HUES48 (cell line): ENCODE data around the gene TRAK1.

Experiments used
- H3K27ac ChIP-seq: one replicate; pipeline ENCODE4 v1.7.0; 2013; ENCODE audit warnings: low read depth, low read length, inconsistent platforms
- H3K27me3 ChIP-seq: 2 replicates; pipeline ENCODE4 v1.6.1; 2013; ENCODE audit warnings: mild to moderate bottlenecking, low read length; ENCODE audit not compliant: control insufficient read depth, insufficient read depth
- H3K36me3 ChIP-seq: 2 replicates; pipeline ENCODE4 v1.6.1; 2013; ENCODE audit warnings: low read length; ENCODE audit not compliant: control insufficient read depth, insufficient read depth
- H3K4me1 ChIP-seq: 2 replicates; pipeline ENCODE4 v1.6.1; 2013; ENCODE audit warnings: mild to moderate bottlenecking, low read length; ENCODE audit not compliant: control insufficient read depth, insufficient read depth
- H3K4me3 ChIP-seq: 2 replicates; pipeline ENCODE4 v1.5.1; 2013; ENCODE audit warnings: mild to moderate bottlenecking, low read depth, low read length
- H3K9ac ChIP-seq: 2 replicates; pipeline ENCODE4 v1.6.1; 2013; ENCODE audit warnings: mild to moderate bottlenecking, low read depth, low read length, moderate library complexity
- H3K9me3 ChIP-seq: 2 replicates; pipeline ENCODE4 v1.6.1; 2013; ENCODE audit warnings: low read length; ENCODE audit not compliant: control insufficient read depth, insufficient read depth

TRAK1 gene

GRCh38 chr3:42128526-42128925, 37.4 kb downstream of the TRAK1 start:
- H3K27ac ChIP-seq = no peak overlapping the region

GRCh38 chr3:42129014-42129953, 38.1 kb downstream of the TRAK1 start:
- Histone ChIP-seq H3K9me3 (no peaks in the 10 kb centered on the region), H3K27me3 (no peaks in the 10 kb centered on the region), H3K27ac (peak overlapping the region; percentile 69), H3K9ac (no peak overlapping the region), H3K4me3 (no peak overlapping the region), H3K4me1 (peaks cover 10% of the 10 kb centered on the region; the same call in 1 of the 2 replicates), H3K36me3 (peaks cover 9% of the 10 kb centered on the region)

More at GRCh38 chr3:42128526-42128925, 37.4 kb downstream of the TRAK1 start:
- Histone ChIP-seq H3K9me3 (no peaks in the 10 kb centered on the region), H3K36me3 (peaks cover 9% of the 10 kb centered on the region), H3K27me3 (no peaks in the 10 kb centered on the region), H3K9ac (no peak overlapping the region), H3K4me1 (peaks cover 10% of the 10 kb centered on the region; the same call in 1 of the 2 replicates), H3K4me3 (no peak overlapping the region)

GRCh38 chr3:42130007-42130328, 38.8 kb downstream of the TRAK1 start:
- Histone ChIP-seq H3K4me1 (peaks cover 10% of the 10 kb centered on the region; the same call in 1 of the 2 replicates), H3K27ac (peak overlapping the region; percentile 69), H3K9ac (no peak overlapping the region; the same call in 1 of the 2 replicates), H3K27me3 (no peaks in the 10 kb centered on the region), H3K36me3 (peaks cover 9% of the 10 kb centered on the region), H3K4me3 (no peak overlapping the region), H3K9me3 (no peaks in the 10 kb centered on the region)

- Histone ChIP-seq H3K9me3 (no peaks in the 10 kb centered on the region), H3K9ac (no peak overlapping the region), H3K36me3 (peaks cover 9% of the 10 kb centered on the region), H3K4me1 (peaks cover 10% of the 10 kb centered on the region; the same call in 1 of the 2 replicates), H3K27me3 (no peaks in the 10 kb centered on the region), H3K27ac (peak overlapping the region; percentile 69), H3K4me3 (no peak overlapping the region)
Observed at GRCh38 chr3:42130329-42131070, 39.3 kb downstream of the TRAK1 start.

GRCh38 chr3:42133500-42134298, 42.5 kb downstream of the TRAK1 start:
- H3K4me3 ChIP-seq = no peak overlapping the region
- no peaks in the 10 kb centered on the region for H3K27me3 ChIP-seq
- no peaks in the 10 kb centered on the region for H3K9me3 ChIP-seq
- no peaks in the 10 kb centered on the region for H3K36me3 ChIP-seq
- peaks cover 10% of the 10 kb centered on the region; the same call in 1 of the 2 replicates for H3K4me1 ChIP-seq
- no peak overlapping the region for H3K9ac ChIP-seq
- no peak overlapping the region for H3K27ac ChIP-seq

GRCh38 chr3:42134867-42135464, 43.8 kb downstream of the TRAK1 start:
- no peaks in the 10 kb centered on the region for H3K27me3 ChIP-seq
- H3K9me3 ChIP-seq = no peaks in the 10 kb centered on the region
- no peaks in the 10 kb centered on the region for H3K36me3 ChIP-seq
- no peak overlapping the region for H3K4me3 ChIP-seq
- peaks cover 9% of the 10 kb centered on the region; the same call in 1 of the 2 replicates for H3K4me1 ChIP-seq
- H3K27ac ChIP-seq = no peak overlapping the region
- no peak overlapping the region for H3K9ac ChIP-seq

GRCh38 chr3:42139621-42140453, 48.7 kb downstream of the TRAK1 start:
- no peak overlapping the region for H3K27ac ChIP-seq
- H3K27me3 ChIP-seq = no peaks in the 10 kb centered on the region
- no peak overlapping the region for H3K4me3 ChIP-seq
- no peaks in the 10 kb centered on the region for H3K9me3 ChIP-seq
- H3K36me3 ChIP-seq = no peaks in the 10 kb centered on the region
- no peaks in the 10 kb centered on the region; the same call in 1 of the 2 replicates for H3K4me1 ChIP-seq
- H3K9ac ChIP-seq = no peak overlapping the region

- Histone ChIP-seq H3K4me3 (no peak overlapping the region), H3K9ac (no peak overlapping the region), H3K9me3 (no peaks in the 10 kb centered on the region), H3K27me3 (no peaks in the 10 kb centered on the region), H3K27ac (no peak overlapping the region), H3K36me3 (no peaks in the 10 kb centered on the region), H3K4me1 (no peaks in the 10 kb centered on the region; the same call in 1 of the 2 replicates)
Observed at GRCh38 chr3:42140665-42141203, 49.6 kb downstream of the TRAK1 start.

GRCh38 chr3:42143440-42143839, 52.3 kb downstream of the TRAK1 start:
- Histone ChIP-seq H3K4me1 (no peaks in the 10 kb centered on the region; the same call in 1 of the 2 replicates), H3K36me3 (no peaks in the 10 kb centered on the region), H3K27ac (no peak overlapping the region), H3K9me3 (no peaks in the 10 kb centered on the region), H3K27me3 (no peaks in the 10 kb centered on the region), H3K9ac (no peak overlapping the region), H3K4me3 (no peak overlapping the region)
